ENCODE measurements around the gene PROC. TPM values are rescaled to one million over a fixed set of nuclear protein-coding genes. Genes with fewer than 3 reads are reported as not detected.

The PROC gene
- total RNA-seq, 2 experiments from 2014 or later: 0.28 TPM; not detected in 1

GRCh38 chr2:127401757-127402695 lies 16.2 kb upstream of the PROC start:
- intact Hi-C loops (cut with DNase I, micrococcal nuclease): no loop called here
- no peak overlapping the region for H3K27ac ChIP-seq (ENCODE audit: low read depth in 1 of 2, low read length in 2 of 2)
- no peaks in the 10 kb centered on the region for H3K36me3 ChIP-seq (ENCODE audit: insufficient read depth, low read length)
- ATAC-seq (ENCODE audit: poor library complexity): no peak
- Mint-ChIP-seq H3K4me3 (no peak overlapping the region), H3K27ac (no peak overlapping the region), H3K27me3 (no peaks in the 10 kb centered on the region), H3K9me3 (no peaks in the 10 kb centered on the region), H3K36me3 (ENCODE audit: low read depth) (no peaks in the 10 kb centered on the region), H3K4me1 (ENCODE audit: low read depth) (no peaks in the 10 kb centered on the region)
- CTCF ChIA-PET: interaction anchor here (1.4 kb wide), 1 partner anchor 14 kb away, joined by 4 read pairs; no protein-coding TSS in a partner anchor
- no peak for TF ChIP-seq CTCF (IDR thresholded peaks at IDR 0.05)
- POLR2A ChIA-PET: no interaction called here
- H3K9me3 ChIP-seq (ENCODE audit: control insufficient read depth in 1 of 2, insufficient read depth in 1 of 2, low read length in 2 of 2): peaks cover 0 to 4% of the 10 kb centered on the region in 2 experiments
- peaks cover 2% of the 10 kb centered on the region for H3K4me1 ChIP-seq (ENCODE audit: insufficient read depth, low read length)
- H3K27me3 ChIP-seq (ENCODE audit: control insufficient read depth in 1 of 2, insufficient read depth in 2 of 2, low read length in 2 of 2): no peaks in the 10 kb centered on the region
- no peak overlapping the region for H3K4me3 ChIP-seq (ENCODE audit: low read length)
- no peak for DNase-seq

- TF ChIP-seq CTCF (IDR thresholded peaks at IDR 0.05): no peak
- Histone ChIP-seq H3K27ac (ENCODE audit: low read depth in 1 of 2, low read length in 2 of 2) (no peak overlapping the region), H3K9me3 (ENCODE audit: control insufficient read depth in 1 of 2, insufficient read depth in 1 of 2, low read length in 2 of 2) (peaks cover 0 to 4% of the 10 kb centered on the region in 2 experiments), H3K36me3 (ENCODE audit: insufficient read depth, low read length) (no peaks in the 10 kb centered on the region), H3K27me3 (ENCODE audit: control insufficient read depth in 1 of 2, insufficient read depth in 2 of 2, low read length in 2 of 2) (no peaks in the 10 kb centered on the region), H3K4me1 (ENCODE audit: insufficient read depth, low read length) (peaks cover 10% of the 10 kb centered on the region), H3K4me3 (ENCODE audit: low read length) (no peak overlapping the region)
- no peak for ATAC-seq (ENCODE audit: poor library complexity)
- Mint-ChIP-seq H3K9me3 (no peaks in the 10 kb centered on the region), H3K27ac (no peak overlapping the region), H3K27me3 (no peaks in the 10 kb centered on the region), H3K4me3 (no peak overlapping the region), H3K4me1 (ENCODE audit: low read depth) (no peaks in the 10 kb centered on the region), H3K36me3 (ENCODE audit: low read depth) (no peaks in the 10 kb centered on the region)
- no peak for DNase-seq
- ChIA-PET POLR2A (no interaction called here), CTCF (interaction anchor here (1.3 kb wide), 1 partner anchor 12 kb away, joined by 3 read pairs; no protein-coding TSS in a partner anchor)
- intact Hi-C loops (cut with DNase I, micrococcal nuclease): no loop called here
These were observed 14.8 kb upstream of the PROC start for GRCh38 chr2:127403460-127403859.

- peaks cover 15% of the 10 kb centered on the region for H3K4me1 ChIP-seq (ENCODE audit: insufficient read depth, low read length)
- no peaks in the 10 kb centered on the region for H3K36me3 ChIP-seq (ENCODE audit: insufficient read depth, low read length)
- DNase-seq (no peak), ATAC-seq (ENCODE audit: poor library complexity) (no peak)
- H3K27me3 Mint-ChIP-seq: no peaks in the 10 kb centered on the region
- POLR2A ChIA-PET: no interaction called here
- no peak for TF ChIP-seq CTCF (IDR thresholded peaks at IDR 0.05)
- no peak overlapping the region for H3K4me3 ChIP-seq (ENCODE audit: low read length)
- no peak overlapping the region for H3K27ac ChIP-seq (ENCODE audit: low read depth in 1 of 2, low read length in 2 of 2)
- H3K27me3 ChIP-seq (ENCODE audit: control insufficient read depth in 1 of 2, insufficient read depth in 2 of 2, low read length in 2 of 2): no peaks in the 10 kb centered on the region
- H3K36me3 Mint-ChIP-seq (ENCODE audit: low read depth): no peaks in the 10 kb centered on the region
- H3K9me3 ChIP-seq (ENCODE audit: control insufficient read depth in 1 of 2, insufficient read depth in 1 of 2, low read length in 2 of 2): peaks cover 0 to 4% of the 10 kb centered on the region in 2 experiments
- no peaks in the 10 kb centered on the region for H3K4me1 Mint-ChIP-seq (ENCODE audit: low read depth)
- intact Hi-C loops (cut with DNase I, micrococcal nuclease): no loop called here
- H3K9me3 Mint-ChIP-seq: no peaks in the 10 kb centered on the region
- no peak overlapping the region for H3K27ac Mint-ChIP-seq
- H3K4me3 Mint-ChIP-seq: no peak overlapping the region
- CTCF ChIA-PET: interaction anchor here (0.6 to 1.3 kb wide), 2 partner anchors 11 to 375 kb away, joined by 3 to 4 read pairs; no protein-coding TSS in a partner anchor
These were observed 13.6 kb upstream of the PROC start for GRCh38 chr2:127404466-127405254.
